ENCODE measurements around the gene ANKUB1. TPM values are rescaled to one million over a fixed set of nuclear protein-coding genes. Genes with fewer than 3 reads are reported as not detected.

Gene ANKUB1
- total RNA-seq, 4 donors from 2014 or later, result not detected

GRCh38 chr3:149815728-149816127 lies 23.4 kb upstream of the ANKUB1 start:
- H3K4me1 ChIP-seq, result peaks cover 52 to 65% of the 10 kb centered on the region in 2 donors
- peak overlapping the region in 3 of 4 donors; percentile 1 to 81 (median 72) for H3K4me3 ChIP-seq
- H3K36me3 ChIP-seq, result no peaks in the 10 kb centered on the region
- peak overlapping the region; percentile 91 to 98 (median 96) for H3K27ac ChIP-seq
- no peak for DNase-seq
- ATAC-seq, result no peak
- intact Hi-C loops (cut with DNase I; ENCODE audit: low total_unique reads), result no loop called here
- in situ Hi-C loops (cut with MboI; ENCODE audit: low sequenced_read_pairs in 4 of 4), result no loop called here
- H3K27me3 ChIP-seq, result no peaks in the 10 kb centered on the region
- TF ChIP-seq, protein P1, sequence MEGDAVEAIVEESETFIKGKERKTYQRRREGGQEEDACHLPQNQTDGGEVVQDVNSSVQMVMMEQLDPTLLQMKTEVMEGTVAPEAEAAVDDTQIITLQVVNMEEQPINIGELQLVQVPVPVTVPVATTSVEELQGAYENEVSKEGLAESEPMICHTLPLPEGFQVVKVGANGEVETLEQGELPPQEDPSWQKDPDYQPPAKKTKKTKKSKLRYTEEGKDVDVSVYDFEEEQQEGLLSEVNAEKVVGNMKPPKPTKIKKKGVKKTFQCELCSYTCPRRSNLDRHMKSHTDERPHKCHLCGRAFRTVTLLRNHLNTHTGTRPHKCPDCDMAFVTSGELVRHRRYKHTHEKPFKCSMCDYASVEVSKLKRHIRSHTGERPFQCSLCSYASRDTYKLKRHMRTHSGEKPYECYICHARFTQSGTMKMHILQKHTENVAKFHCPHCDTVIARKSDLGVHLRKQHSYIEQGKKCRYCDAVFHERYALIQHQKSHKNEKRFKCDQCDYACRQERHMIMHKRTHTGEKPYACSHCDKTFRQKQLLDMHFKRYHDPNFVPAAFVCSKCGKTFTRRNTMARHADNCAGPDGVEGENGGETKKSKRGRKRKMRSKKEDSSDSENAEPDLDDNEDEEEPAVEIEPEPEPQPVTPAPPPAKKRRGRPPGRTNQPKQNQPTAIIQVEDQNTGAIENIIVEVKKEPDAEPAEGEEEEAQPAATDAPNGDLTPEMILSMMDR (IDR thresholded peaks at IDR 0.05 in 4 of 5, conservative IDR thresholded peaks at IDR 0.05 in 1 of 5), result no peak
- TF ChIP-seq POLR2A (IDR thresholded peaks at IDR 0.05), result no peak
- H3K9me3 ChIP-seq, result no peaks in the 10 kb centered on the region

DNA sequence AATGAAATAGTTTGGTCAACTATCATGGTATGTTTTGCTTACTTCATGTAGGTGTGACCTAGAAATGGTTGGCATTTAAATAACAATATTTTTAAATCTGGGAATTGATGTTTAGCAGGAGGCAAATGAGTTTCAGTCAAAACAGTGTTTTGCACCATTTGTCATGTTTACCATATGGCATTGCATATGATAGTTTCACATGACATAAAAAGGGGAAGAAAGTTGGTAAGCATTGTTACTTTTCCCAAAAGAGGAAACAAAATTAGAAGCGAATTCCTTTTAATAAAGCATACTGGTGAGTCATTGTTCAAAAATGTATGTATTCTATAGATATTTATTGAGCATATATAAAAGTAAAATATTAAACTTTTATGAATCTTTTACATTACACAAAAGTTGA lies 23.0 kb upstream of the ANKUB1 start:
- no peaks in the 10 kb centered on the region for H3K27me3 ChIP-seq
- H3K4me3 ChIP-seq, result peak overlapping the region; percentile 72 to 90 (median 82)
- no peak for TF ChIP-seq POLR2A (IDR thresholded peaks at IDR 0.05)
- TF ChIP-seq, protein P1 (IDR thresholded peaks at IDR 0.05 in 4 of 5, conservative IDR thresholded peaks at IDR 0.05 in 1 of 5), result no peak
- intact Hi-C loops (cut with DNase I; ENCODE audit: low total_unique reads) (no loop called here), in situ Hi-C loops (cut with MboI; ENCODE audit: low sequenced_read_pairs in 4 of 4) (no loop called here)
- H3K4me1 ChIP-seq, result peaks cover 52 to 62% of the 10 kb centered on the region in 2 donors
- no peaks in the 10 kb centered on the region for H3K36me3 ChIP-seq
- H3K27ac ChIP-seq, result peak overlapping the region; percentile 91 to 98 (median 96)
- ATAC-seq (no peak), DNase-seq (no peak)
- no peaks in the 10 kb centered on the region for H3K9me3 ChIP-seq

DNA sequence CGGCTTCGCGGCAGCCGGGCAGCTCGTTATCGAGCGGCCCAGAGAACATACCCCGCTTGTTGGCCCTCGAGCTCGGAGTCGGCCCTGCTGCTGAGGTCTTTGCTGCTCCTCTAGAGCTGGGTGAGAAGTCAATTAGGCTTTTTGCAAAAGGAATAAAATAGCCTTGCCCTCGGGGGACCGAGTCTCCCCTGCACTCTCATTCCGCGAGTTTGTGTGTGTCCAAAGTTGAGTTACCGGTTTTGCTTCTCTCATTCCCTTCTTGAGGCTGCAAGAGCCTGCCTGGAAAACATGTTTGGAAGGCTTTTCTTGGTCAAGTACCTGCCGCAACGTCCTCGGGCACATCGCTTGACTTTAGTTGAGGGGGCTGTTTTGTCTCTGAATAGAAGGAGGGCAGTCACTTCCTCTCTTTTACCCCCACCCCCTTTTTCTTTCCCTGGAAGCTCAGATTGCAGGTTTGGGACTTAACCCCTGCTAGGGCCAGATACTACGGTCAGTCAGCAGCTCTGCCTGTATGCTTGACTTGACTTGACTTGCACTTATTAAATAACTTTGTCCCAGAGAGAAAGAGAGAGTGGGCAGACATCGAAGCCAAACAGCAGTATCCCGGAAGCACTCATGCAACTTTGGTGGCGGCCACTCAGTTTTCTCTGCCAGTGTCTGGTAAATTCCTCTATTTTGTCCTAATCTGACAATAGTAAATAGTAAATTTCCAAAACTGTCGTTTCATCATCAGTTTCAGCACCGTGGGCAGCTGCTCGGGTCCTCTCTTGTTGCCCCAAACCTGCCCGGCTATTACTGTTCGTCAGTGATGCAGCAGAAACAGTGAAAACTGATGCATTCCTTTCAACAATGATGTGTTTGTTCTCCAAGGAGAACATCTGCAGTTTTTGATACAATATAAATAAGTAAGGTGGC lies 21.3 kb upstream of the ANKUB1 start:
- peak overlapping the region; percentile 91 to 98 (median 96) for H3K27ac ChIP-seq
- H3K27me3 ChIP-seq, result no peaks in the 10 kb centered on the region
- in situ Hi-C loops (cut with MboI; ENCODE audit: low sequenced_read_pairs in 4 of 4), result no loop called here
- peak overlapping the region; percentile 72 to 90 (median 82) for H3K4me3 ChIP-seq
- intact Hi-C loops (cut with DNase I; ENCODE audit: low total_unique reads), result loop anchor here (2.0 to 5.0 kb wide), 5 partner anchors 63 to 733 kb away; partner anchors contain the start of genes EIF2A, PFN2, SERP1 and WWTR1
- H3K36me3 ChIP-seq, result no peaks in the 10 kb centered on the region
- peak in 1 of 2 donors; percentile 30 for DNase-seq
- no peaks in the 10 kb centered on the region for H3K9me3 ChIP-seq
- TF ChIP-seq, protein P1 (IDR thresholded peaks at IDR 0.05 in 4 of 5, conservative IDR thresholded peaks at IDR 0.05 in 1 of 5), result no peak
- no peak for TF ChIP-seq POLR2A (IDR thresholded peaks at IDR 0.05)
- peaks cover 47 to 51% of the 10 kb centered on the region in 2 donors for H3K4me1 ChIP-seq
- peak; percentile 20 to 31 for ATAC-seq

DNA sequence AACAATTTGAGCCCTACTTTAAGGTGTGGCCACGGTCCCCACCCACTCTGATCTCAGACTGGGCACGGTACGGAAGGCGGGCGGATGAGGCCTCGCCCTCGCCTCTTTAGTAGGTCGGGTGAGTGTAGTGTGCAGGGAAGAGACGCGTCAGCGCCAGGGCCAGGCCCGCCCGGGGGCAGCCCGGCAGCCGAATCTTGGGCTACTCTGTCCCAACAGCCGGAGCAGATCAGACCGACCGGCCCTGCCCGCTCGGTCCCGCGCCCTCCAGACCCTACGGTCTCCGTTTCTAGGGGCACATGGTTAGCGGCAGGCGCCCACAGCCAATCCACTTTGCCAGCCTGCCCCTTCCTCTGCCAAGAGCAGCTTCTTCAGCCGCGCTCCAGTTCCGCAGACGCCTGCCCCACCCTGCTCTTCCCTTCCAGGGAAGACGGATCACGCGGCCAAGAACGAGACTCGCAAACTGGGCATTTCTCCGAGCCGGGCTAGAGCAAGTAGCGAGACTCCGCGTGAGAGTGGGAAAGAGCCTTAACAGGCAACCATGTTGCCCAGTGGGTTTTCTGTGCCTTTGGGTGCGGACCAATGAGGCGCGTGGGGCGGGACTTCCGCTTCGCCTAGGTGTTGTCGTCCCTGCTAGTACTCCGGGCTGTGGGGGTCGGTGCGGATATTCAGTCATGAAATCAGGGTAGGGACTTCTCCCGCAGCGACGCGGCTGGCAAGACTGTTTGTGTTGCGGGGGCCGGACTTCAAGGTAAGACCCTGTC lies 20.4 kb upstream of the ANKUB1 start, which contains the start of gene RNF13:
Gene RNF13 (plus strand): TSS at position 610 of the 761 bp plus-strand sequence. CDS start 32,812 bp downstream, outside the sequence.
- ATAC-seq (peak; percentile 91 to 96), DNase-seq (peak; percentile 98 to 99)
- intact Hi-C loops (cut with DNase I; ENCODE audit: low total_unique reads), result loop anchor here (2.0 to 5.0 kb wide), 5 partner anchors 62 to 734 kb away; partner anchors contain the start of genes EIF2A, PFN2, SERP1 and WWTR1
- in situ Hi-C loops (cut with MboI; ENCODE audit: low sequenced_read_pairs in 4 of 4), result no loop called here
- peak within 1 kb of the TSS; percentile 91 to 98 (median 96) for H3K27ac ChIP-seq
- no peaks in the 10 kb centered on the region for H3K9me3 ChIP-seq
- H3K36me3 ChIP-seq, result no peaks in the 10 kb centered on the region
- H3K4me1 ChIP-seq, result peaks cover 41 to 48% of the 10 kb centered on the region in 2 donors
- no peaks in the 10 kb centered on the region for H3K27me3 ChIP-seq
- peak; percentile 75 to 89 for TF ChIP-seq POLR2A (IDR thresholded peaks at IDR 0.05)
- TF ChIP-seq, protein P1 (IDR thresholded peaks at IDR 0.05 in 4 of 5, conservative IDR thresholded peaks at IDR 0.05 in 1 of 5), result no peak
- peak within 1 kb of the TSS; percentile 72 to 90 (median 82) for H3K4me3 ChIP-seq

Data from gastrocnemius medialis (tissue), 4 donors.